Measurements from ENCODE around the gene IFIT2. TPM values are rescaled to one million over a fixed set of nuclear protein-coding genes. Genes with fewer than 3 reads are reported as not detected.

The IFIT2 gene
- total RNA-seq, 4 donors from 2014 or later: 0.49 to 2.6 (median 1.4) TPM

DNA sequence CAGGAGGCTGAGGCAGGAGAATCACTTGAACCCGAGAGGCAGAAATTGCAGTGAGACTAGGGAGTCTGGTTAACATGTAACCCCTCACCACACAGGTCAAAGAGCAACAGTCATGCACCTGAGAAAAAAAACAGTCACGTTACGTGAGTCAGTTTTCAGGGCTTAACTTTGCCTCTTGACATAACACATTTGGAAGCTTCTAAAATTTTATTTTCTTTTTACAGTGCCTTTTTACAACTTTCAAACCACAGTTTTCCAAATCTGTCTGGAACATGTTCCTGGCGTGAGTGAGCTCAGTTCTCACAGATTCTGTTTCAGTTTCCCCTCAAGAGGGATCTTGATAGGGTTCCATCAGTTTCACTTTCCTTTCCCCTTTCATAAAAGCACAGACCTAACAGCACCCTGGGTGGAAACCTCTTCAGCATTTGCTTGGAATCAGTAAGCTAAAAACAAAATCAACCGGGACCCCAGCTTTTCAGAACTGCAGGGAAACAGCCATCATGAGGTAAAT lies 30.3 kb downstream of the IFIT2 start:
- H3K36me3 ChIP-seq: no peaks in the 10 kb centered on the region
- 12% methylated on average over 5 of the region's 5 CpGs for WGBS
- no peak for DNase-seq (ENCODE audit: low spot score in 2 of 2)
- H3K27ac ChIP-seq: peak overlapping the region; percentile 53
- peaks cover 67% of the 10 kb centered on the region for H3K4me1 ChIP-seq
- H3K9me3 ChIP-seq: no peaks in the 10 kb centered on the region
- H3K27me3 ChIP-seq: no peaks in the 10 kb centered on the region
- H3K4me3 ChIP-seq: peak overlapping the region; percentile 42
- TF ChIP-seq POLR2AphosphoS5 (IDR thresholded peaks at IDR 0.05): no peak
- no peak for TF ChIP-seq EP300 (IDR thresholded peaks at IDR 0.05)
- TF ChIP-seq CTCF (IDR thresholded peaks at IDR 0.05): no peak
- no peak for TF ChIP-seq POLR2A (IDR thresholded peaks at IDR 0.05)

DNA sequence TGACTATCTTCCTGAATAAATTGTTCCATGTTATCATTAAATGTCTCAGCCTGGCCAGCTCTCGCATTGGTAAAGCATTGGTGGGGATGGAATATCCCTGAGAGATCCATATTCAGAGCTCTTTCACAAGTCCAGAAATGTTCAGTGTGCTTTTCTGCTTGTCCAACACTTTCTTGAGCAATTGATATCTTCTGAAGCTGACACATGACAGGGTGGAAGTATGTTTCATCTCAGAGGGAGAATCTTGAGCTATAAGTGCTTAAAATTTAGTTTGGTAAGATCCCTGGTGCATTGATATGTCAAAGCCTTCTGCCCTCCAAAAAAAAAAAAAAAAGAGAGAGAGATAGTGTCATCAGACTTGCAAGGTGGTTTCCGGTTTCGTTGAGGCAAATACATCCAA lies 33.4 kb downstream of the IFIT2 start:
- H3K4me1 ChIP-seq: peaks cover 51% of the 10 kb centered on the region
- H3K27me3 ChIP-seq: no peaks in the 10 kb centered on the region
- no peak overlapping the region for H3K27ac ChIP-seq
- no peak for DNase-seq (ENCODE audit: low spot score in 2 of 2)
- H3K4me3 ChIP-seq: no peak overlapping the region
- no peaks in the 10 kb centered on the region for H3K9me3 ChIP-seq
- 90% methylated on average over 3 of the region's 3 CpGs for WGBS
- H3K36me3 ChIP-seq: peaks cover 15% of the 10 kb centered on the region
- TF ChIP-seq POLR2A (IDR thresholded peaks at IDR 0.05) (no peak), CTCF (IDR thresholded peaks at IDR 0.05) (no peak), POLR2AphosphoS5 (IDR thresholded peaks at IDR 0.05) (no peak), EP300 (IDR thresholded peaks at IDR 0.05) (no peak)

GRCh38 chr10:89336241-89336640 lies 34.4 kb downstream of the IFIT2 start:
- no peak overlapping the region for H3K4me3 ChIP-seq
- 86% methylated on average over 3 of the region's 3 CpGs for WGBS
- H3K9me3 ChIP-seq: no peaks in the 10 kb centered on the region
- H3K27ac ChIP-seq: no peak overlapping the region
- H3K4me1 ChIP-seq: peaks cover 47% of the 10 kb centered on the region
- no peak for TF ChIP-seq EP300 (IDR thresholded peaks at IDR 0.05)
- TF ChIP-seq CTCF (IDR thresholded peaks at IDR 0.05): no peak
- TF ChIP-seq POLR2A (IDR thresholded peaks at IDR 0.05): no peak
- no peak for TF ChIP-seq POLR2AphosphoS5 (IDR thresholded peaks at IDR 0.05)
- DNase-seq (ENCODE audit: low spot score in 2 of 2): no peak
- H3K27me3 ChIP-seq: no peaks in the 10 kb centered on the region
- peaks cover 15% of the 10 kb centered on the region for H3K36me3 ChIP-seq

DNA sequence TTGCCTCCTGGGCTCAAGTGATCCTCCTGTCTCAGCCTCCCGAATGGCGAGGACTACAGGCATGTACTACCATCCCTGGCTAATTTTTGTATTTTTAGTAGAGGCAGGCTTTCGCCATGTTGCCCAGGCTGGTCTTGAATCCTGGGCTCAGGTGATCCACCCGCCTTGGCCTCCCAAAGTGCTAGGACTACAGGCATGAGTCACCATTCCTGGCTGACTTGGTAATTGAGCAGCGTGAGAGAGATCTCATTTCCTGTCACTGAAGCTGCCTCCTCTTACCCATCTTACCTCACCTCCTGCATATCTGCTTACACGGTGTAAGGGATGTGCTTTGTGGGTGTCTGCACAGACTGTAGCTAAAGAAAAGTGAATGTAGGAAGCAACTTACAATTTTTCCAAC lies 35.6 kb downstream of the IFIT2 start:
- H3K27ac ChIP-seq: no peak overlapping the region

GRCh38 chr10:89338713-89339112 lies 36.9 kb downstream of the IFIT2 start:
- Histone ChIP-seq H3K4me3 (no peak overlapping the region), H3K4me1 (peaks cover 23% of the 10 kb centered on the region), H3K27ac (no peak overlapping the region), H3K36me3 (peaks cover 15% of the 10 kb centered on the region), H3K27me3 (no peaks in the 10 kb centered on the region), H3K9me3 (no peaks in the 10 kb centered on the region)
- 97% methylated on average over 3 of the region's 3 CpGs for WGBS
- no peak for DNase-seq (ENCODE audit: low spot score in 2 of 2)
- TF ChIP-seq CTCF (IDR thresholded peaks at IDR 0.05) (no peak), EP300 (IDR thresholded peaks at IDR 0.05) (no peak), POLR2A (IDR thresholded peaks at IDR 0.05) (no peak), POLR2AphosphoS5 (IDR thresholded peaks at IDR 0.05) (no peak)

More for the DNA sequence above, 35.6 kb downstream of the IFIT2 start:
- no peaks in the 10 kb centered on the region for H3K9me3 ChIP-seq
- peaks cover 15% of the 10 kb centered on the region for H3K36me3 ChIP-seq
- no peaks in the 10 kb centered on the region for H3K27me3 ChIP-seq
- H3K4me3 ChIP-seq: no peak overlapping the region
- H3K4me1 ChIP-seq: peaks cover 36% of the 10 kb centered on the region
- TF ChIP-seq POLR2AphosphoS5 (IDR thresholded peaks at IDR 0.05) (no peak), CTCF (IDR thresholded peaks at IDR 0.05) (no peak), POLR2A (IDR thresholded peaks at IDR 0.05) (no peak), EP300 (IDR thresholded peaks at IDR 0.05) (no peak)
- 72% methylated on average over 6 of the region's 6 CpGs for WGBS
- DNase-seq (ENCODE audit: low spot score in 2 of 2): no peak

All from suprapubic skin (tissue), 4 donors.